Breast epithelium (tissue), 4 donors: ENCODE data around the gene CRELD1. TPM values are rescaled to one million over a fixed set of nuclear protein-coding genes. Genes with fewer than 3 reads are reported as not detected.

Source experiments
- DNase-seq, 2 donors: peaks; one replicate each; pipeline ENCODE4 v3.0.0-alpha.2; 2019; ENCODE audit warnings: low spot score in 2 of 2
- H3K27ac ChIP-seq, 2 donors: fragments of 200-600 bp; sonication (generic) in 1 of 2; one replicate each; pipeline ENCODE4 v1.5.1; 2016 to 2019; ENCODE audit warnings: mild to moderate bottlenecking in 1 of 2
- H3K27me3 ChIP-seq, 2 donors: fragments of 200-600 bp; sonication (generic) in 1 of 2; one replicate each; pipeline versions ENCODE4 v1.5.1 to v1.6.0; 2017 to 2019; ENCODE audit warnings: control low read depth in 1 of 2, mild to moderate bottlenecking in 1 of 2
- H3K36me3 ChIP-seq: fragments of 200-600 bp; one replicate; pipeline ENCODE4 v1.5.1; 2019
- H3K4me1 ChIP-seq, 2 donors: fragments of 200-600 bp; sonication (generic); one replicate each; pipeline ENCODE4 v1.5.1; 2016 to 2019; ENCODE audit warnings: control low read depth in 1 of 2
- H3K4me3 ChIP-seq, 3 donors: fragments of 200-600 bp; sonication (generic); 1 replicate in 2 of 3; 2 replicates in 1 of 3; pipeline ENCODE4 v1.5.1; 2016 to 2019; ENCODE audit warnings: mild to moderate bottlenecking in 3 of 3, moderate library complexity in 2 of 3
- H3K9me3 ChIP-seq, 2 donors: fragments of 200-600 bp; sonication (generic) in 1 of 2; one replicate each; pipeline ENCODE4 v1.5.1; 2016 to 2019; ENCODE audit warnings: control low read depth in 1 of 2
- POLR2A ChIP-seq: fragments of 450-650 bp; IDR thresholded peaks from one replicate; pipeline ENCODE4 v1.6.1; 2016; ENCODE audit warnings: antibody characterized with exemption, mild to moderate bottlenecking, moderate library complexity
- POLR2AphosphoS5 ChIP-seq, 3 donors: sonication (generic); formaldehyde crosslinking; IDR thresholded peaks; one replicate each; pipeline ENCODE4 v1.6.1; 2017; ENCODE audit warnings: antibody characterized with exemption in 3 of 3
- intact Hi-C: fragments of 100-400 bp; cut with DNase I; formaldehyde crosslinking; loops from one replicate; pipeline ENCODE4 v1.15.1; 2023; ENCODE audit warnings: low total_unique reads
- total RNA-seq, 3 donors: library from RNA; depleted of rRNA; stranded (reverse); fragments of >200 nt; gene quantifications; one replicate each; pipeline ENCODE4 v1.1.0, GENCODE V29; 2016
- TF ChIP-seq, protein P1 (sequence below), 3 donors: fragments of 450-650 bp; IDR thresholded peaks; one replicate each; pipeline ENCODE4 v1.5.1; 2016 to 2017; ENCODE audit warnings: antibody characterized with exemption in 3 of 3, mild to moderate bottlenecking in 3 of 3, moderate library complexity in 3 of 3

Gene CRELD1
- total RNA-seq, 3 donors from 2014 or later: 33.6 to 52.4 (median 44.6) TPM

DNA sequence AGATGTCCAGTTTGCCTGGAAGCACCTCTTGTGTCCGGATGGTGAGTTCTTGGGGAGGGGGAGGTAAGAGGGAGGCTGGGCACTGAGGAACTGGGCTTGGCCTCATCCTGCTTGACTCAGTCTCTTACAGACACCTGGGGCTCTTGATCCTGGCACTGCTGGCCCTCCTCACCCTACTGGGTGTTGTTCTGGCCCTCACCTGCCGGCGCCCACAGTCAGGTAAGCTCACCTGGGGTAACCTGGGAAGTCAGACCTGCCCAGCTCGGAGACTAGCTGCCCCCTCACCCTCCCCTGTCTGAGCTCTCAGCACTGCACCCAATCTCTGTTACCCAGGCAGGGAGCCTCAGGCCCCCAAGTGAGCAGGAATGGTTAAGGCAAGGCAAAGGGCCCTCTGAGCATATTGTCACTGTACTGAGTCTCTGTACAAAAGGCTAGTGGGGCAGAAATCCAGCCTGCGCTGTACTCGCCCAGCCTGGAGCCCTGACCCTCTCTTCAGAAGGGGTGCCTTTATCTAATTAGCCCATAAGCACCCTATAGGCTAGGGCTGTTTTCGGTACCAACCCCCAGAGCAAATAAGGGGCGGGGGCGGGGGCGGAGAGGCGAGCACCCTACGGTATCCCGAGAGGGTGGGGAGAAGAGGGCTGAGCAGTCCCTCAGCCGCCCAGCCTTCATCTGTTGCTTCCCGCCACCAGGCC lies 18.9 kb upstream of the CRELD1 start:
- no peaks in the 10 kb centered on the region for H3K36me3 ChIP-seq
- no peaks in the 10 kb centered on the region for H3K27me3 ChIP-seq
- no peak for DNase-seq
- H3K4me1 ChIP-seq: peaks cover 11 to 24% of the 10 kb centered on the region in 2 donors
- peak overlapping the region; percentile 56 to 76 (median 67) for H3K4me3 ChIP-seq
- no peaks in the 10 kb centered on the region for H3K9me3 ChIP-seq
- intact Hi-C loops: no loop called here
- H3K27ac ChIP-seq: peak overlapping the region; percentile 93 to 94
- TF ChIP-seq POLR2A: no peak
- TF ChIP-seq, protein P1, sequence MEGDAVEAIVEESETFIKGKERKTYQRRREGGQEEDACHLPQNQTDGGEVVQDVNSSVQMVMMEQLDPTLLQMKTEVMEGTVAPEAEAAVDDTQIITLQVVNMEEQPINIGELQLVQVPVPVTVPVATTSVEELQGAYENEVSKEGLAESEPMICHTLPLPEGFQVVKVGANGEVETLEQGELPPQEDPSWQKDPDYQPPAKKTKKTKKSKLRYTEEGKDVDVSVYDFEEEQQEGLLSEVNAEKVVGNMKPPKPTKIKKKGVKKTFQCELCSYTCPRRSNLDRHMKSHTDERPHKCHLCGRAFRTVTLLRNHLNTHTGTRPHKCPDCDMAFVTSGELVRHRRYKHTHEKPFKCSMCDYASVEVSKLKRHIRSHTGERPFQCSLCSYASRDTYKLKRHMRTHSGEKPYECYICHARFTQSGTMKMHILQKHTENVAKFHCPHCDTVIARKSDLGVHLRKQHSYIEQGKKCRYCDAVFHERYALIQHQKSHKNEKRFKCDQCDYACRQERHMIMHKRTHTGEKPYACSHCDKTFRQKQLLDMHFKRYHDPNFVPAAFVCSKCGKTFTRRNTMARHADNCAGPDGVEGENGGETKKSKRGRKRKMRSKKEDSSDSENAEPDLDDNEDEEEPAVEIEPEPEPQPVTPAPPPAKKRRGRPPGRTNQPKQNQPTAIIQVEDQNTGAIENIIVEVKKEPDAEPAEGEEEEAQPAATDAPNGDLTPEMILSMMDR (IDR thresholded peaks at IDR 0.05): no peak
- TF ChIP-seq POLR2AphosphoS5 (IDR thresholded peaks at IDR 0.05): no peak

GRCh38 chr3:9915254-9916141 lies 18.1 kb upstream of the CRELD1 start:
- Histone ChIP-seq H3K9me3 (no peaks in the 10 kb centered on the region), H3K36me3 (no peaks in the 10 kb centered on the region), H3K4me3 (peak overlapping the region; percentile 56 to 76 (median 67)), H3K27me3 (no peaks in the 10 kb centered on the region), H3K27ac (peak overlapping the region; percentile 93 to 94), H3K4me1 (peaks cover 11 to 24% of the 10 kb centered on the region in 2 donors)
- TF ChIP-seq, protein P1 (IDR thresholded peaks at IDR 0.05): peak in 1 of 3 donors; percentile 33
- TF ChIP-seq POLR2A: no peak
- peak; percentile 53 to 67 for DNase-seq
- intact Hi-C loops: no loop called here

GRCh38 chr3:9916346-9916733 lies 17.3 kb upstream of the CRELD1 start:
- no peaks in the 10 kb centered on the region for H3K9me3 ChIP-seq
- H3K27ac ChIP-seq: peak overlapping the region; percentile 93 to 94
- no peak for DNase-seq
- H3K4me3 ChIP-seq: peak overlapping the region; percentile 56 to 76 (median 67)
- intact Hi-C loops: no loop called here
- H3K4me1 ChIP-seq: peaks cover 11 to 24% of the 10 kb centered on the region in 2 donors
- no peaks in the 10 kb centered on the region for H3K36me3 ChIP-seq
- no peak for TF ChIP-seq POLR2AphosphoS5 (IDR thresholded peaks at IDR 0.05)
- TF ChIP-seq POLR2A: no peak
- TF ChIP-seq, protein P1 (IDR thresholded peaks at IDR 0.05): no peak
- no peaks in the 10 kb centered on the region for H3K27me3 ChIP-seq

GRCh38 chr3:9916734-9917680 lies 16.6 kb upstream of the CRELD1 start, which contains the start of gene IL17RC:
Gene IL17RC, plus strand, starts transcription at chr3:9917098. Its CDS starts 218 bp downstream, at chr3:9917316.
- Histone ChIP-seq H3K27me3 (no peaks in the 10 kb centered on the region), H3K4me3 (peak within 1 kb of the TSS; percentile 56 to 76 (median 67)), H3K4me1 (peaks cover 11 to 24% of the 10 kb centered on the region in 2 donors), H3K9me3 (no peaks in the 10 kb centered on the region), H3K27ac (peak within 1 kb of the TSS; percentile 93 to 94), H3K36me3 (no peaks in the 10 kb centered on the region)
- TF ChIP-seq POLR2AphosphoS5 (IDR thresholded peaks at IDR 0.05) (peak in 2 of 3 donors; percentile 26 to 54), POLR2A (no peak)
- DNase-seq: peak; percentile 93 to 95
- intact Hi-C loops: no loop called here

GRCh38 chr3:9917820-9918219 lies 15.8 kb upstream of the CRELD1 start:
- Histone ChIP-seq H3K4me1 (peaks cover 11 to 24% of the 10 kb centered on the region in 2 donors), H3K36me3 (no peaks in the 10 kb centered on the region), H3K27me3 (no peaks in the 10 kb centered on the region), H3K27ac (peak overlapping the region; percentile 93 to 94), H3K4me3 (peak overlapping the region; percentile 56 to 76 (median 67)), H3K9me3 (no peaks in the 10 kb centered on the region)
- intact Hi-C loops: no loop called here
- TF ChIP-seq POLR2AphosphoS5 (IDR thresholded peaks at IDR 0.05) (no peak), POLR2A (no peak)
- TF ChIP-seq, protein P1 (IDR thresholded peaks at IDR 0.05): no peak
- DNase-seq: no peak
